Tibial nerve (tissue), 4 donors: ENCODE data around the gene CCNT2. TPM values are rescaled to one million over a fixed set of nuclear protein-coding genes. Genes with fewer than 3 reads are reported as not detected.
A peak's percentile ranks its signal among the peaks of the same experiment; 100 is the strongest.

Experiments
- DNase-seq, 2 donors: peaks; one replicate each; pipeline ENCODE4 v3.0.0-alpha.2; 2019; ENCODE audit warnings: low spot score in 2 of 2
- H3K27ac ChIP-seq, 4 donors: fragments of 200-600 bp; sonication (generic) in 3 of 4; one replicate each; pipeline ENCODE4 v1.5.1; 2017 to 2019; ENCODE audit warnings: mild to moderate bottlenecking in 1 of 4
- H3K27me3 ChIP-seq, 2 donors: fragments of 200-600 bp; sonication (generic) in 1 of 2; one replicate each; pipeline versions ENCODE4 v1.5.1 to v1.6.0; 2017 to 2019
- H3K36me3 ChIP-seq, 3 donors: fragments of 200-600 bp; sonication (generic); one replicate each; pipeline ENCODE4 v1.5.1; 2018 to 2019
- H3K4me1 ChIP-seq, 4 donors: fragments of 200-600 bp; sonication (generic) in 3 of 4; one replicate each; pipeline ENCODE4 v1.5.1; 2017 to 2019
- H3K4me3 ChIP-seq, 4 donors: fragments of 200-600 bp; sonication (generic) in 3 of 4; one replicate each; pipeline ENCODE4 v1.5.1; 2017 to 2019; ENCODE audit warnings: mild to moderate bottlenecking in 1 of 4, moderate library complexity in 1 of 4
- H3K9me3 ChIP-seq, 4 donors: fragments of 200-600 bp; sonication (generic) in 3 of 4; one replicate each; pipeline ENCODE4 v1.5.1; 2017 to 2019
- EP300 ChIP-seq, 2 donors: sonication (generic); formaldehyde crosslinking; IDR thresholded peaks; one replicate each; pipeline ENCODE4 v1.6.1; 2017; ENCODE audit warnings: antibody characterized with exemption in 2 of 2, mild to moderate bottlenecking in 1 of 2
- POLR2A ChIP-seq, 2 donors: fragments of 450-650 bp; IDR thresholded peaks; one replicate each; pipeline ENCODE4 v1.6.1; 2017; ENCODE audit warnings: antibody characterized with exemption in 2 of 2, mild to moderate bottlenecking in 2 of 2, moderate library complexity in 2 of 2
- WGBS, 2 donors: methylation state at CpG; one replicate each; pipeline ENCODE4 v1.1.5; 2018; 5-methylcytosine and 5-hydroxymethylcytosine counted together
- total RNA-seq, 4 donors: library from RNA; depleted of rRNA; stranded (reverse); fragments of >200 nt; gene quantifications; one replicate each; pipeline ENCODE4 v1.1.0, GENCODE V29; 2016
- TF ChIP-seq, protein P1 (sequence below), 5 experiments: fragments of 200-600 bp in 3 of 5; fragments of 450-650 bp in 2 of 5; sonication (generic) in 3 of 5; IDR thresholded peaks; one replicate each; pipeline ENCODE4 v1.5.1; 2016 to 2019; ENCODE audit warnings: antibody characterized with exemption in 5 of 5, mild to moderate bottlenecking in 3 of 5, moderate library complexity in 2 of 5

The CCNT2 gene
- total RNA-seq: 10 to 100 TPM; 29.7 to 45.4 (median 31.9) TPM

GRCh38 chr2:134918526-134919340 is at the start of gene CCNT2:
Gene CCNT2, plus strand, starts transcription at chr2:134918822. Its CDS starts 33 bp downstream, at chr2:134918855.
- peaks cover 0 to 53% (median 26%) of the 10 kb centered on the region in 4 donors for H3K4me1 ChIP-seq
- TF ChIP-seq POLR2A (IDR thresholded peaks at IDR 0.05): peak in 1 of 2 donors; percentile 42
- TF ChIP-seq, protein P1, sequence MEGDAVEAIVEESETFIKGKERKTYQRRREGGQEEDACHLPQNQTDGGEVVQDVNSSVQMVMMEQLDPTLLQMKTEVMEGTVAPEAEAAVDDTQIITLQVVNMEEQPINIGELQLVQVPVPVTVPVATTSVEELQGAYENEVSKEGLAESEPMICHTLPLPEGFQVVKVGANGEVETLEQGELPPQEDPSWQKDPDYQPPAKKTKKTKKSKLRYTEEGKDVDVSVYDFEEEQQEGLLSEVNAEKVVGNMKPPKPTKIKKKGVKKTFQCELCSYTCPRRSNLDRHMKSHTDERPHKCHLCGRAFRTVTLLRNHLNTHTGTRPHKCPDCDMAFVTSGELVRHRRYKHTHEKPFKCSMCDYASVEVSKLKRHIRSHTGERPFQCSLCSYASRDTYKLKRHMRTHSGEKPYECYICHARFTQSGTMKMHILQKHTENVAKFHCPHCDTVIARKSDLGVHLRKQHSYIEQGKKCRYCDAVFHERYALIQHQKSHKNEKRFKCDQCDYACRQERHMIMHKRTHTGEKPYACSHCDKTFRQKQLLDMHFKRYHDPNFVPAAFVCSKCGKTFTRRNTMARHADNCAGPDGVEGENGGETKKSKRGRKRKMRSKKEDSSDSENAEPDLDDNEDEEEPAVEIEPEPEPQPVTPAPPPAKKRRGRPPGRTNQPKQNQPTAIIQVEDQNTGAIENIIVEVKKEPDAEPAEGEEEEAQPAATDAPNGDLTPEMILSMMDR (IDR thresholded peaks at IDR 0.05): peak in 2 of 5 experiments; percentile 42 to 44
- TF ChIP-seq EP300 (IDR thresholded peaks at IDR 0.05): peak; percentile 82 to 95

DNA sequence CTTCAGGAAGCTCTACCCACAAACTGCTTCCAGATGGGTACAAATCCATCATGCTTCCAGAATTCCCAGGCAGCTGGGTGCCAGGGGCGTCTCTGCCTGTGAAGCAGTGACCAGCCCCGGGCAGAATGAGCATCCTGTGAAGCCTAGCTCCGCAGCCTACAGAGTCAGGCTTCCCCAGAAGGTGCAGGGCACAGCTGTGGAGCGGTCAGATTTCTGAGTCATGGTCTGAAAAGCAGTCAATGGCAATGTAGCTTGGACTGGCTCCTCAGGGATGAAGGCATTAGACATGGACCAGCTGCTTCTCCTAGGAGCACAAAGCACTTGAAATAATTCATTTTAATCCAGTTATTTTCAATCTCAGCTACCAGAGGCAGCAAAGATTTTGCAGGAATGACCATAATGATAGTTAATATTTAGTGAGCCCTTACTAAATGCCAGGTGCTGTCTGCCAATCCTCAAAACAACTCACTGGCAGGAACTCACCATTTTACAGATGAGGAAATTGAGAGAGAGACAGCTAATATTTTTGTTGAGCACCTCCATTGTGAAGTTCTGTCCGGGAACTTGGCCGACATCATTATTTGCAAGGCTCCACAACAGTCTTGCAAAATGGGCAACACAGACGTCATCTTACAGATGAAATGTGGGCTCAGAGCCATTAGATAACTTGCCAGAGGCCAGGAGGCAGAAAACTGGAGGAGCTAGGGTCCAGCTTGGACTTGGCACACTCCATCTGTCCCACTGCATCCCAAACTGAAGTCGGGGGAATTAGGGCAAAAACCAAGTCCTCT is 48.5 kb upstream of the CCNT2 start:
- no peak for DNase-seq
- Histone ChIP-seq H3K27ac (no peak overlapping the region), H3K4me3 (no peak overlapping the region), H3K27me3 (no peaks in the 10 kb centered on the region), H3K4me1 (no peaks in the 10 kb centered on the region), H3K36me3 (peaks cover 0 to 9% (median 0%) of the 10 kb centered on the region in 3 donors), H3K9me3 (no peaks in the 10 kb centered on the region)
- TF ChIP-seq POLR2A (IDR thresholded peaks at IDR 0.05) (no peak), EP300 (IDR thresholded peaks at IDR 0.05) (no peak)
- TF ChIP-seq, protein P1 (IDR thresholded peaks at IDR 0.05): no peak
- 91 to 93% methylated on average over 5 to 8 of the region's 8 CpGs for WGBS, 2 donors

More at GRCh38 chr2:134918526-134919340, at the start of gene CCNT2:
- Histone ChIP-seq H3K36me3 (no peaks in the 10 kb centered on the region), H3K27me3 (no peaks in the 10 kb centered on the region), H3K27ac (peak within 1 kb of the TSS; percentile 91 to 98 (median 96)), H3K9me3 (no peaks in the 10 kb centered on the region), H3K4me3 (peak within 1 kb of the TSS; percentile 72 to 94 (median 84))
- DNase-seq: peak; percentile 95 to 97
- WGBS, 2 donors: 0% methylated on average over 77 to 81 of the region's 83 CpGs

DNA sequence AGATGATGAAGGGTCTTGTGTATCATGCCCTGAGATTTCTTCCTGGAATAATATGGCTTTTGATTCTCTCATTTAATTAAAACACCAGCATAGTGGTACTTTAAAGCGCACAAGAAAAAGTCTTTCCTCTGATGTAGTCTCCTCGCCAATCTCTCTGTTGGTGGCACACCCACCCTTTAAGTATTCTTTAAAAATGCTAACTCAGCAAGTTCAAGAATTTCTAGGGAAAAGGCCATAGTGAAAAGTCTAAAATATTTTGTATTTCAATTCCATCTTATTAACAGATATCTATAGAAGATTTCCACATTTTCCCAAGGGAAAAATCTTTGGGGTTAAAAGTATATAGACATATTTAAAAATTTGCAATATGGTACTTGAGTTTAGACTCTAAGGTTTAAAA is 45.5 kb upstream of the CCNT2 start:
- H3K4me1 ChIP-seq: no peaks in the 10 kb centered on the region
- 88 to 92% methylated on average over 2 of the region's 2 CpGs for WGBS, 2 donors
- TF ChIP-seq, protein P1 (IDR thresholded peaks at IDR 0.05): no peak
- TF ChIP-seq POLR2A (IDR thresholded peaks at IDR 0.05): no peak
- TF ChIP-seq EP300 (IDR thresholded peaks at IDR 0.05): no peak
- no peaks in the 10 kb centered on the region for H3K27me3 ChIP-seq
- no peak for DNase-seq
- no peak overlapping the region for H3K27ac ChIP-seq
- H3K9me3 ChIP-seq: peaks cover 0 to 12% (median 0%) of the 10 kb centered on the region in 4 donors
- H3K4me3 ChIP-seq: no peak overlapping the region
- peaks cover 0 to 22% (median 0%) of the 10 kb centered on the region in 3 donors for H3K36me3 ChIP-seq

- 29 to 37% methylated on average over 1 of the region's 1 CpG for WGBS, 2 donors
These were observed 43.3 kb upstream of the CCNT2 start for GRCh38 chr2:134875309-134875708.

GRCh38 chr2:134882773-134883172 is 35.8 kb upstream of the CCNT2 start:
- Histone ChIP-seq H3K4me1 (no peaks in the 10 kb centered on the region), H3K36me3 (peaks cover 0 to 10% (median 0%) of the 10 kb centered on the region in 3 donors), H3K9me3 (peaks cover 0 to 24% (median 2%) of the 10 kb centered on the region in 4 donors), H3K27me3 (no peaks in the 10 kb centered on the region), H3K27ac (no peak overlapping the region), H3K4me3 (no peak overlapping the region)
- no peak for TF ChIP-seq POLR2A (IDR thresholded peaks at IDR 0.05)
- TF ChIP-seq, protein P1 (IDR thresholded peaks at IDR 0.05): no peak
- TF ChIP-seq EP300 (IDR thresholded peaks at IDR 0.05): no peak
- no peak for DNase-seq

More at GRCh38 chr2:134875309-134875708, 43.3 kb upstream of the CCNT2 start:
- H3K27ac ChIP-seq: no peak overlapping the region
- H3K36me3 ChIP-seq: peaks cover 0 to 29% (median 0%) of the 10 kb centered on the region in 3 donors
- no peak for DNase-seq
- TF ChIP-seq EP300 (IDR thresholded peaks at IDR 0.05): no peak
- no peaks in the 10 kb centered on the region for H3K4me1 ChIP-seq
- peaks cover 0 to 34% (median 2%) of the 10 kb centered on the region in 4 donors for H3K9me3 ChIP-seq
- no peaks in the 10 kb centered on the region for H3K27me3 ChIP-seq
- no peak overlapping the region for H3K4me3 ChIP-seq
